ENCODE measurements around the gene CUL4A.
"Not testable (repeated sequence)": the region's sequence is repeated elsewhere in the genome, so short reads cannot be mapped to it uniquely, and the experiment has no call there.

DNA sequence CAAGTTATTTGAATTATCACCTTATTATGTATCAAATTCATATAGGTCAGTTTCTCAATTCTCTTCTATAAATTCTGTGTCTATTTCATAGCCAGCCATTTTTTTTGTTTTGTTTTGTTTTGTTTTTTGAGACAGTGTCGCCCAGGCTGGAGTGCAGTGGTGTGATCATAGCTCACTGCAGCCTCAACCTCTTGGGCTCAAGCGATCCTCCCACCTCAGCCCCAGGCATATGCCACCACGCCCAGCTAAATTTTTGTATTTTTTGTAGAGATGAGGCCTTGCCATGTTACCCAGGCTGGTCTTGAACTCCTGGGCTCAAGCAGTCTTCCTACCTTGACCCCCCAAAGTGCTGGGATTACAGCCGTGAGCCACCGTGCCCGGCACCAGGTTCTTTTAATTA, 48.5 kb downstream of the CUL4A start:
- TF ChIP-seq CTCF (IDR thresholded peaks at IDR 0.05; ENCODE audit: poor library complexity); EZH2 (IDR thresholded peaks at IDR 0.05; ENCODE audit: borderline replicate concordance): not testable (repeated sequence)
